Measurements from ENCODE around the gene ALK.

The ALK gene

DNA sequence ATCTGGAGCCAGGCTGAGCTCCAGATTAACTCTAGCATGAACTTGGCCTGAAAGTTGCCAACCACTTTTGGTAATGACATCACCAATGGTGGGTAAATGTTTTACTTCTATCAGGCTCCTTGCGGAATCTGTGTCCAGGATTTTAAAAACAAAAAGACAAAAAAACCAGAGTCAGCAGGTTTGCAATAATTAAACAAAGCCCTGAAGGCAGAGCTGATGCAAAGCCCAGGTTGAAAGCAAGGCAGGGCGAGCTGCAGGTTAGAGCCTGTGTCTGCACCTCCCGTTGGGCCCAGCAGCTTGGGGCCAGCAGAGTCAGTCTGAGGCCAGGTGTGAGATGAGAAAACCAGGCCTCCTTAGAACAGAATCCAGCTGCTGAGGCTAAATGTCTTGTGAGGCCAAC is 29.1 kb upstream of the ALK start:
- DNase-seq (ENCODE audit: low spot score): no peak
- TF ChIP-seq, protein P1, sequence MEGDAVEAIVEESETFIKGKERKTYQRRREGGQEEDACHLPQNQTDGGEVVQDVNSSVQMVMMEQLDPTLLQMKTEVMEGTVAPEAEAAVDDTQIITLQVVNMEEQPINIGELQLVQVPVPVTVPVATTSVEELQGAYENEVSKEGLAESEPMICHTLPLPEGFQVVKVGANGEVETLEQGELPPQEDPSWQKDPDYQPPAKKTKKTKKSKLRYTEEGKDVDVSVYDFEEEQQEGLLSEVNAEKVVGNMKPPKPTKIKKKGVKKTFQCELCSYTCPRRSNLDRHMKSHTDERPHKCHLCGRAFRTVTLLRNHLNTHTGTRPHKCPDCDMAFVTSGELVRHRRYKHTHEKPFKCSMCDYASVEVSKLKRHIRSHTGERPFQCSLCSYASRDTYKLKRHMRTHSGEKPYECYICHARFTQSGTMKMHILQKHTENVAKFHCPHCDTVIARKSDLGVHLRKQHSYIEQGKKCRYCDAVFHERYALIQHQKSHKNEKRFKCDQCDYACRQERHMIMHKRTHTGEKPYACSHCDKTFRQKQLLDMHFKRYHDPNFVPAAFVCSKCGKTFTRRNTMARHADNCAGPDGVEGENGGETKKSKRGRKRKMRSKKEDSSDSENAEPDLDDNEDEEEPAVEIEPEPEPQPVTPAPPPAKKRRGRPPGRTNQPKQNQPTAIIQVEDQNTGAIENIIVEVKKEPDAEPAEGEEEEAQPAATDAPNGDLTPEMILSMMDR (IDR thresholded peaks at IDR 0.05; ENCODE audit: extremely low read depth, missing control alignments): no peak

DNA sequence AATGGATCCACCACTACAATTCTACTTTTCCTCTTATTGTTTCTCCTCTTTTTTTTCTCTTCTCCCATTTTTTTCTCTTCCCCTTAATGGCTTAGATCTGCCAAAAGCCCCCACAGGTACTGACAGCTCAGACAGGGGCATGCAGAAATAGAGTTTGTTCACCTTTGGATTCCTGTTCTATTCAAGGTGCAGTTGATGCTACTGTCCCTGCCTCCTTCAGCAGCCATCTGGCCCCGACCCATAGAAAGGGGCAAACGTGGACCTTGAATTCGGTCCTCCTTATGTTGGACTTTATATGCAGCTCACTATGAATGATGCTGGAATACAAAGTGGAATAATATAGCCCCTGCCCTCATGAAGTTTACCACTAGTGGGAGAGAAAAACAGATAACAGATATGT is 27.7 kb upstream of the ALK start:
- TF ChIP-seq, protein P1 (IDR thresholded peaks at IDR 0.05; ENCODE audit: extremely low read depth, missing control alignments): no peak
- DNase-seq (ENCODE audit: low spot score): no peak

DNA sequence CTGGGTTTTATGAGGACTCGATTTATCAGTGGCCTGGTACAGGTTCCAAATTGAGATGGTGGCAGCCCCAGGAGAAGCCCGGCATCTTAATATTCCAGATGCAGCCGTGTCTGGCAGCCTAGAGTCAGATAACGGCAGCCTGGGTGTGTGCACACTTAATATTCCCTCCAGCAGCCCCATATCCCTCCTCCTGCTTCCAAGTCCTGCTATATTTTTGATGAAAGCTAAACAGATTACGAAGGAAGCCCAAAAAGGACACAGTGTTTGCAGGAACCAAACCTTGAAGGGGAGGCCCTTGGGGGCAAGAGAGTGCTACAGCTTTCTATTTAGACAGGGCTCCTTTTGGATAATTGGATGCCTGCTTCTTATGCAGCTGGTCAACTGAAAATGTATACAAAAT is 25.1 kb upstream of the ALK start:
- no peak for DNase-seq (ENCODE audit: low spot score)
- TF ChIP-seq, protein P1 (IDR thresholded peaks at IDR 0.05; ENCODE audit: extremely low read depth, missing control alignments): no peak

DNA sequence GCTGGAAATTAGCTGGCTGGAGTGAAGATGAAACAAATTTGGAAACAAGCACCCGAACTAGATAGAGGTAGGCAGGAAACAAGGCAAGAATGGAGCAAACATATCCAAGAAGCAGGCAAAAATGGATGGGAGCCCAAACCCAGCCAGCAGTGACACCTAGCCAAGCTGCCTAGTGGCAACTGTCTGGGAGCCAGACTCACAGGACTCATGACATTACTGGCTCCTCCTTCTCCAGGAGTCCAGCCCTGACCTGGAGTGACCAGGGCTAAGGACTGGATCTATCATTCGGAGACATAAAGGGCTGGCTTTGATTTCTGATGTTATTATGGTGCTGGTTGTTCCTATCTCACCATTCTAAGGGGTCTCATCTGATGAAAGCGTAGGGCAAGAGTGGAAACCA is 21.3 kb upstream of the ALK start:
- DNase-seq (ENCODE audit: low spot score): no peak
- TF ChIP-seq, protein P1 (IDR thresholded peaks at IDR 0.05; ENCODE audit: extremely low read depth, missing control alignments): no peak

DNA sequence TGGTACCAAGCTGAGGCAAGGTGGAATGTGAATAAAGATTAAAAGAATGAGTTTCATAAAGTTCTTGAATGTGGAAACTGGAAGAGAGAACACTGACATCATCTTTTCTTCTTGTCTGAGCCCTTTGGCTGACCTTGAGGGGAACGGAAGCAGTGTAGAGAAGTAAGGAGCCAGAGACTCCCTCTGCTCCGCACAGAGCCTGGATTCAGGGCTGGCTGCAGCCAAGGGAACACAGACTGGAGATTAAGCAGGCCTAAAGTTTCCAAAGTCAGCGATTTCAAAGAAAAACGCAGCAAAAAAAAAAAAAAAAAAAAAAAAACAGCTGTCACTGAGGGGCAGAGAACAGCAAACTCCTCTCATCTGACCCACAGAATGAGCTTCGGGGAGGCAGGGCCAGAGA is 19.3 kb upstream of the ALK start:
- TF ChIP-seq, protein P1 (IDR thresholded peaks at IDR 0.05; ENCODE audit: extremely low read depth, missing control alignments): no peak
- DNase-seq (ENCODE audit: low spot score): no peak

DNA sequence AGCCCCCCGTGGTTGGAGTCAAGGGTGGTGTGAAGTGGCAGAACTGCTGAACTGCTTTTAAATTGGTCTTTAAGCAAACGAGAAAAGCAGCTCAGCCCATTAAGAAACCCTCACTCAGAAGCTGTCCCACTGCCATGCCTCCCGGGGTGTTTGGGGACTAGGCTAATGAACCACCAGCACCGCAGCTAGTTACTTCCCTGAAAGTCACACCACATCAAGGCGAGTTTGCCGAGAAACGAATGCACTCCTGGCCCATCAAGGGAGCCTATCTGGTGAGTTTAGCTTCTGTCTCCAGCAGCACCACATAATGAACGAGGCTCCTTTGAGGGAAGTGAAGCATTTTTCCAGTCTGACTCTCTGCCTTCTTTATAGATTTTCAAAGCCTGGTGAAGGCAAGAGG is 14.6 kb upstream of the ALK start:
- TF ChIP-seq, protein P1 (IDR thresholded peaks at IDR 0.05; ENCODE audit: extremely low read depth, missing control alignments): no peak
- DNase-seq (ENCODE audit: low spot score): no peak

DNA sequence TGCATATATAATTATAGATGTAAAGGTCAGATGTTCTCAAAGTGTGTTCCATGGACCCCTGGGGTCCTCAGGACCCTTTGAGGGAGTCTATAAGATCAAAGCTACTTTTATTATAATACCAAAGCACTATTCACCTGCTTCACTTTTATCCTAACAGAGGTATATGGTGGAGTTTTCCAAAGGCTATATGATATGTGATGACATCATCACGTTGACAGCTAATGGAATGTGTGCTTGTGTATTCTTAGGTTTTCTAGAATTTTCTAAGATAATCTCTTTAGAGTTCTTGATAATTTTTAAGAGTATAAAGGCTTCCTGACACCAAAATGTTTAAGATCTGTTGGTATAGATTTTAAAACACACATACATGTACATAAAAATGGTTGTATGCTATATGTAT is 10.4 kb upstream of the ALK start:
- no peak for DNase-seq (ENCODE audit: low spot score)
- TF ChIP-seq, protein P1 (IDR thresholded peaks at IDR 0.05; ENCODE audit: extremely low read depth, missing control alignments): no peak

All from GM20000 (cell line).